NCI-H2227 (cell line): ENCODE results near the gene MAMLD1.
A peak's percentile ranks its signal among the peaks of the same experiment; 100 is the strongest.
"Not testable (repeated sequence)": the region's sequence is repeated elsewhere in the genome, so short reads cannot be mapped to it uniquely, and the experiment has no call there.

Experiments
- DNase-seq: peaks from one replicate; lab custom pipeline; 2025; ENCODE audit not compliant: unreplicated experiment; lab: John Stamatoyannopoulos, UW

Gene MAMLD1, protein sequence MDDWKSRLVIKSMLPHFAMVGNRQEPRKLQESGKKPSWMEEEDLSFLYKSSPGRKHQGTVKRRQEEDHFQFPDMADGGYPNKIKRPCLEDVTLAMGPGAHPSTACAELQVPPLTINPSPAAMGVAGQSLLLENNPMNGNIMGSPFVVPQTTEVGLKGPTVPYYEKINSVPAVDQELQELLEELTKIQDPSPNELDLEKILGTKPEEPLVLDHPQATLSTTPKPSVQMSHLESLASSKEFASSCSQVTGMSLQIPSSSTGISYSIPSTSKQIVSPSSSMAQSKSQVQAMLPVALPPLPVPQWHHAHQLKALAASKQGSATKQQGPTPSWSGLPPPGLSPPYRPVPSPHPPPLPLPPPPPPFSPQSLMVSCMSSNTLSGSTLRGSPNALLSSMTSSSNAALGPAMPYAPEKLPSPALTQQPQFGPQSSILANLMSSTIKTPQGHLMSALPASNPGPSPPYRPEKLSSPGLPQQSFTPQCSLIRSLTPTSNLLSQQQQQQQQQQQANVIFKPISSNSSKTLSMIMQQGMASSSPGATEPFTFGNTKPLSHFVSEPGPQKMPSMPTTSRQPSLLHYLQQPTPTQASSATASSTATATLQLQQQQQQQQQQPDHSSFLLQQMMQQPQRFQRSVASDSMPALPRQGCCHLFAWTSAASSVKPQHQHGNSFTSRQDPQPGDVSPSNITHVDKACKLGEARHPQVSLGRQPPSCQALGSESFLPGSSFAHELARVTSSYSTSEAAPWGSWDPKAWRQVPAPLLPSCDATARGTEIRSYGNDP

GRCh38 chrX:150362599-150363481 is at the start of gene MAMLD1:
Gene MAMLD1, plus strand, starts transcription at chrX:150363317. Its CDS starts 82,200 bp downstream, at chrX:150445517.
- DNase-seq, result peak; percentile 68

DNA sequence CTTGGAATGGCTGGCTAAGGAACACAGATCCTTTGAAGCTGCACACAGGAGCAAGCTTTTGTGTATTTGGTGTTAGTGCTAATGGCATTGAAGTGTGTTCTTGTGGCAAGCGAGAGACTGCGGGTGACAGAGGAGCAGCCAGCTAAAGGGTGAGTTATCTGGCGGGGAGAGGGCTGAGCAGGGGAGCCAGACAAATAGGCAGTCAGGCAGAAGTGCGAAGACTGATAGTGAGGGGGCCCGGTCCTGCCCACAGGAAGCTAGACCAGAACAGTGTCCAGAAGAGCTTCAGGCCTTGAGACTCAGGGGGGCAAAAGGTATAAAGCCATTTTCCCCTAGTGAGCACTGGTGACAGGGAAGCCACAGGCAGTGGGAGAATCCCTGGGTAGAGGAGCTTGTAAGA is 49.6 kb upstream of the MAMLD1 start:
- no peak for DNase-seq

DNA sequence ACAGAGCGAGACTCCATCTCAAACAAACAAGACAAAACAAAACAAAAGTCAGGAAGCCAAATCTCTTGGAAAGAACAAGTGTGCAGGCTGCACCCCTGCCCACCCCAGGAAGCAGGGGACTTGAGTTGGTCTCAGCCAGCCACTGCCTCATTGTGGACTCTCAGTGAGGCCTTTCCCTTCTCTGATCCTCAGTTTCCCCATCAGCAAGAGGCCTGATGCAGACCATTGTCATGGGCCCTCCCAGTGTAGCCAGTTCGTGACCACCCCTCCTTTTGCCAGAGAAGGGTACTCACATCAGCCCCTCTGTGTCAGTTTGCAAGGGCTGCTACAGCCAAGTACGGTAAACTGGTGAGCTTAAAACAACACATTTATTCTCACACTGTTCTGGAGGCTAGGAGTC is 48.9 kb upstream of the MAMLD1 start:
- no peak for DNase-seq

- no peak for DNase-seq
These were observed 46.6 kb upstream of the MAMLD1 start for GRCh38 chrX:150316564-150316963.

GRCh38 chrX:150323020-150323419 is 40.1 kb upstream of the MAMLD1 start:
- no peak for DNase-seq

DNA sequence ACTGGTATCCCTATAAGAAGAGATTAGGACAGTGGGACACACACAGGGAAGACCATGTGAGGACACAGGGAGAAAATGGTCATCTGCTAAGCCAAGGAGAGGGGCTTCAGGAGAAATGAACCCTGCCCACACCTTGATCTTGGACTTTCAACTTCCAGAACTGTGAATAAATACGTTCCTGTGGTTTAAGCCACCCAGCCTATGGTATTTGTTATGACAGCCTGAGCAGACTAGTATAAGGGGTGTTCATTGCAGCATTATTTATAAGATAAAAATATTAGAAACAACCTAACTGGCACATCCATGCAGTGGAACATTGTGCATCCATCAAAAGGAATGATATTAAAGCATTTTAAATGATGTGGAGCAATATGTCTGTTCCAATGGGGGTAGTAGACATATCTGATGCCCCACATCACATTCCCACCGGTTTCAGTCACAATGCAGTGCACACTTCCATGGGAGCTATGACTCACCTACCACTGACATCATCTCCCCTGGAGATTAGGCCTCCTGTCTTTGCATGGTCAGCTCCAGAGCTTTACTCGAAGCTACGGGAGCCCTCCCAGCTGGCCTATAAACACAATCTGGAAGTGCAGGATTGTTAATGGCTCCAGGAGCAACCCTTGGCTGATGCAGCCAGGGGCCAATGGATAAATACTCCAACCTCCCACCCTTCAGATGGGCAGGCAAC is 38.9 kb upstream of the MAMLD1 start:
- no peak for DNase-seq

DNA sequence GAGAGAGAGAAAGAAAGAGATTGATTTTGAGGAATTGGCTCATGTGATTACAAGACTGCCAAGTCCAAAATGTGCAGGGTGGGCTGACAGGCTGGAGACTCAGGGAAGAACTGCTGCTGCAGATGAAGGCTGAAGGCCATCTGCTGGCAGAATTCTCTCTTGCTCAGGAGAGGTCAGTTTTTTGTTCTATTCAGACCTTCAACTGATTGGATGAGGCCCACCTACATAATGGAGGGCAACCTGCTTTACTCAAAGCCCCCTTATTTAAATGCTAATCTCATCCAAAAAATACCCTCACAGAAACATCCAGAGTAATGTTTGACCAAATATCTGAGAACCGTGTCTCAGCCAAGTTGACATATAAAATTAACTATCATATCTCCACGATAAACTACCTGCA is 38.2 kb upstream of the MAMLD1 start:
- no peak for DNase-seq

DNA sequence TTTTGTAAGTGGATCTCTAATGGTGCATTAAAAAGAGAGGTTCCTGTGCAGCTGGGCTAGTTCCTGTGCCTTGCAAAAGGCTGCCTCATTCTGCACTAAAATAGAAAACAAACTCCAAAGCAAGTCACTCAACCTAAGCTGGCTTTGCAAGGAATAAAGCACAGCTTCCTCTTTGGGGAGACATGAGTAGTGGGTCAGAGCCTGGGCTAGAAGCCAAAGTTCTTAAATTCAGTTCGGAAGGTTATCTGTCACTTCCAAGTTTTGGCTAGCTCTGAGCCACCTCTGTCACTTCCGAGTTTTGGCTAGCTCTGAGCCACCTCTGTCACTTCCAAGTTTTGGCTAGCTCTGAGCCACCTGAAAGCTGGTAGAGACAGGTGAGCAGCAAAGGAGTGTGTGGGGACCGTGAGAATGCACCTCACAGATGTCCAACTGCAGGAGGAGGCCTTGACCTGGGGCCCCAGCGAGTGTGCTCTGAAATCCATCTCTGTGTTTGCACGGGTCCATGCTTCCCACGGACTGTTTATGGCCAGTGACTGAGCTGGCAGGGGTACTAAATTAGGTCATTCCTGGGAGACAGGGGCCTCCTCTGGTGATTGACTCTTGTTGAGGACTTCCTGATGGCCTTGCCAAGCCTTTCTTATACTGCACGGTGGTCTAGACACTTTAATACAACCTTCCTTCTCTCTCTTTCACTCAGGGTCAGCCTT is 36.4 kb upstream of the MAMLD1 start:
- DNase-seq, result no peak

- no peak for DNase-seq
These were observed 33.8 kb upstream of the MAMLD1 start for GRCh38 chrX:150329282-150329681.

GRCh38 chrX:150329868-150330267 is 33.2 kb upstream of the MAMLD1 start:
- DNase-seq, result no peak

DNA sequence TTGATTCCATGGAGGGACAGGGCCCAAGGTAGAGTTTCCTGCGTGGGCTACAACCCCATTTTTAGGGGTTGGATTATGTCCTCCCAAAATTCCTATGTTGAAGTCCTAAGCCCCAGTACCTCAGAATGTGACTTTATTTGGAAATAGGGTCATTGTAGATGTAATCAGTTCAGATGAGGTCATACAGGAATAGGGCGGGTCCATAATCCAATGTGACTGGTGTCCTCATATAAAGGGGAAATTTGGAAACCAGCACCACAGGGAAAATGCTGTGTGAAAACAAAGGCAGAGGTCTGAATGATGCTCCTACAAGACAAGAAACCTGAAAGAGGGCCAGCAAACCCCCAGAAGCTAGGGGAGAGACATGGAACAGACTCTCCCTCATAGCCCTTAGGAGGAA is 31.1 kb upstream of the MAMLD1 start:
- no peak for DNase-seq

- no peak for DNase-seq
These were observed 29.0 kb upstream of the MAMLD1 start for GRCh38 chrX:150334100-150334499.

DNA sequence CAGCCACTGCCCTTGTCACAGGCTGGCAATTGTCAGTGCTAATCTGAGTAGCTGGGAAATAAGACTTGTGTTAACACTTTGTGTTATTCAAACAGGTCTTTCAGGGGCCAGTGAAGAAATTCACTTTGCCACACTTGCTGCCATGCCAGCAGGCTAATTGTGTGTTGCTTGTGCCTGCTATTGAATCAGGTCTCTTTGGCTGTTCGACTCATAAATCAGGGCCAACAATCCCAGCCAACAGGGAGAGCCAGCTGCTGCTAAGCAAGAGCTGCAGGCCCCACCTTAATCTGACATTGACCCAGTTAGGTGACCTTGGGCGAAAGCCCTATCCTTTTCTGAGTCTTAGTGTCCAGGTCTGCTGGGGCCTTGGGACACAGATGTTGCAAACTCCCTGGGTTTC is 28.1 kb upstream of the MAMLD1 start:
- DNase-seq, result no peak

DNA sequence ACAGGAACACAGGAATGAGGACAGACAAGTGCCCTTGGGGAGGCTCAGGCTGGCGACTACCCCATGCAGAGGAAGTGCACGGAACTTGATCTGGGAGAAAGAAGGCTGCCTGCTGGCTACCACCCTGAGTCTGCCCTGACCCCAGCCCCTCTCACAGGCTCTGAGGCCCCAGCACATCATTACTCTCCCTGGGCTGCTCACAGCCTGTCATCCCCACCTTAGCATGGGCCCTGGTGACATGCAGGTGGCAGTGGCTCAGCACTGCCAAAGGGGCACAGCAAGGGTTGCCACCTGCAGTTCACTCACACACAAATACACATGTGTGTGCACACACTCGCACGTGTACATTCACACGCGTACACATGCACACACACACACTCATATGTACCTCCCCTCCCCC is 26.1 kb upstream of the MAMLD1 start:
- no peak for DNase-seq

- DNase-seq, result no peak
These were observed 25.6 kb upstream of the MAMLD1 start for GRCh38 chrX:150337536-150337935.

- DNase-seq, result no peak
These were observed 24.5 kb upstream of the MAMLD1 start for GRCh38 chrX:150338615-150339014.

- DNase-seq, result no peak
These were observed 23.4 kb upstream of the MAMLD1 start for GRCh38 chrX:150339736-150340135.

GRCh38 chrX:150340326-150340725 is 22.8 kb upstream of the MAMLD1 start:
- not testable (repeated sequence) for DNase-seq

DNA sequence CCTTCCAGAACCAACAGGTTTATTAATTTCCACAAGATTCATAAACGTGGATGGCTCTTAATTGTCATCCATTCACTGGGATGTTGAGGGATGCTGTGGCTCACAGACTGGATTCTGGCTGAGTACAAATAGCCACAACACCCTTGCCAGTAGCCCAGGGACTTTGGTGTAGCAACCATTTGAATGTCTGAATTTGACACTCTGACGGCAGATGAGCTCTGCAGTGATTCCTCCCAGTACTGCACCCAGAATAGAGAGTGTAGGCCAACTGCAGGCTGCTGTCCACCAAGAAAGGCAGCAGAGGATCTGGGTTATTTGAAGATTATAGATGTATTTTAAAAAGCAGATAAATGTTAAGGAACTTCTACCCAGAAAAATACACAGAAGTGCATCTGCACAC is 15.6 kb upstream of the MAMLD1 start:
- DNase-seq, result no peak

GRCh38 chrX:150348365-150348764 is 14.8 kb upstream of the MAMLD1 start:
- DNase-seq, result peak; percentile 20
